RWPE2 (cell line): ENCODE data around the gene WDR47.
"Not testable (repeated sequence)": the region's sequence is repeated elsewhere in the genome, so short reads cannot be mapped to it uniquely, and the experiment has no call there.

Experiments
- ATAC-seq: fragments of 200-7000 bp; cut with Tn5 transposase; 3 replicates; pipeline ENCODE4 v1.9.1; 2021; ENCODE audit warnings: low read depth
- DNase-seq: peaks from one replicate; pipeline ENCODE4 v3.0.0-alpha.2; 2020; ENCODE audit warnings: low spot score
- H3K27ac ChIP-seq: fragments of 450-650 bp; 2 replicates; pipeline ENCODE4 v1.5.1; 2017; ENCODE audit warnings: mild to moderate bottlenecking; ENCODE audit not compliant: poor library complexity, severe bottlenecking
- H3K27me3 ChIP-seq: fragments of 250-450 bp; sonication (Bioruptor Pico); 2 replicates; pipeline ENCODE4 v1.5.1; 2021; ENCODE audit warnings: mild to moderate bottlenecking, moderate library complexity; ENCODE audit not compliant: insufficient read depth, poor library complexity, severe bottlenecking
- H3K36me3 ChIP-seq: fragments of 250-450 bp; sonication (Bioruptor Pico); 2 replicates; pipeline ENCODE4 v1.5.1; 2020; ENCODE audit warnings: low read depth, mild to moderate bottlenecking, moderate library complexity
- H3K4me1 ChIP-seq: fragments of 250-450 bp; sonication (Bioruptor Pico); 2 replicates; pipeline ENCODE4 v1.5.1; 2021; ENCODE audit warnings: mild to moderate bottlenecking, moderate library complexity; ENCODE audit not compliant: insufficient read depth, poor library complexity, severe bottlenecking
- H3K4me3 ChIP-seq: fragments of 250-450 bp; sonication (Bioruptor Pico); 2 replicates; pipeline ENCODE4 v1.5.1; 2021; ENCODE audit warnings: mild to moderate bottlenecking, moderate library complexity; ENCODE audit not compliant: severe bottlenecking
- H3K9me3 ChIP-seq: fragments of 250-450 bp; sonication (Bioruptor Pico); 2 replicates; pipeline ENCODE4 v1.5.1; 2021; ENCODE audit warnings: mild to moderate bottlenecking, moderate library complexity; ENCODE audit not compliant: severe bottlenecking
- TF ChIP-seq, protein P1 (sequence below): fragments of 450-650 bp; IDR thresholded peaks from one replicate; pipeline ENCODE4 v1.5.1; 2017; ENCODE audit warnings: mild to moderate bottlenecking, moderate library complexity; ENCODE audit not compliant: poor library complexity, severe bottlenecking

WDR47 gene

DNA sequence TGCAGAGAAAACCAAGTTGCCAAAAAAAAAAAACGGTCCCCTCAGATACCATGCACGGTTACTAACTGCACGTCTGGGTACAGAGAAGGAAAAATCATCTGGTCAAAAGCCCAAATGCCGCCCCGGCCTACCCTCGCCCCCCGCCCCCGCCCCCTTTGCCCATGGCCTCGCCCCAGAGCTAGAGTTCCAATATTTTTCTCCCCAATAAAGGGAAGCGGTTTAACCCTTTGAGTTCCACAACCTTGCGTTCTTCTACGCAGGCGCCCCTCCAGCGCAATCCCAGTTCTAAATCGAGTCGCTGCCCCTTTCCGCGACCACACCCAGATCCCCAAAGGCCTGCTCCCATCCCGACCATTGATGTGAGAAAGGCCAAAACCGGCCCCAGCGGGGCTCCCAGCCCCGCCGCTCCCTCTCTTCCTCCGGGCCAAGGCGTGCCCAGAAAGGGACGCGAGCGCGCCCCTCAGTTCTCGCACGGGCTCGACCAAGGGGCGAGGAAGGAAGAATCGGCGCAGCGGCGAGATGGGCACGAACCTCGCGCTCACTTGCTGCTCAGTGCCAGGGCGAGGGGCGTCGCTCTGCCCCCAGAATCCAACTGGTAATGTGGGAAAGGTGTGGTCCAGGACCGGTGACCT, 797 bp downstream of the WDR47 start:
- H3K27me3 ChIP-seq, result no peaks in the 10 kb centered on the region
- no peak for DNase-seq
- H3K36me3 ChIP-seq, result no peaks in the 10 kb centered on the region
- H3K4me1 ChIP-seq, result no peaks in the 10 kb centered on the region
- peak overlapping the region; percentile 88 for H3K4me3 ChIP-seq
- no peaks in the 10 kb centered on the region for H3K9me3 ChIP-seq
- H3K27ac ChIP-seq, result peak overlapping the region; percentile 51
- TF ChIP-seq, protein P1, sequence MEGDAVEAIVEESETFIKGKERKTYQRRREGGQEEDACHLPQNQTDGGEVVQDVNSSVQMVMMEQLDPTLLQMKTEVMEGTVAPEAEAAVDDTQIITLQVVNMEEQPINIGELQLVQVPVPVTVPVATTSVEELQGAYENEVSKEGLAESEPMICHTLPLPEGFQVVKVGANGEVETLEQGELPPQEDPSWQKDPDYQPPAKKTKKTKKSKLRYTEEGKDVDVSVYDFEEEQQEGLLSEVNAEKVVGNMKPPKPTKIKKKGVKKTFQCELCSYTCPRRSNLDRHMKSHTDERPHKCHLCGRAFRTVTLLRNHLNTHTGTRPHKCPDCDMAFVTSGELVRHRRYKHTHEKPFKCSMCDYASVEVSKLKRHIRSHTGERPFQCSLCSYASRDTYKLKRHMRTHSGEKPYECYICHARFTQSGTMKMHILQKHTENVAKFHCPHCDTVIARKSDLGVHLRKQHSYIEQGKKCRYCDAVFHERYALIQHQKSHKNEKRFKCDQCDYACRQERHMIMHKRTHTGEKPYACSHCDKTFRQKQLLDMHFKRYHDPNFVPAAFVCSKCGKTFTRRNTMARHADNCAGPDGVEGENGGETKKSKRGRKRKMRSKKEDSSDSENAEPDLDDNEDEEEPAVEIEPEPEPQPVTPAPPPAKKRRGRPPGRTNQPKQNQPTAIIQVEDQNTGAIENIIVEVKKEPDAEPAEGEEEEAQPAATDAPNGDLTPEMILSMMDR, result no peak
- peak; percentile 40 for ATAC-seq

DNA sequence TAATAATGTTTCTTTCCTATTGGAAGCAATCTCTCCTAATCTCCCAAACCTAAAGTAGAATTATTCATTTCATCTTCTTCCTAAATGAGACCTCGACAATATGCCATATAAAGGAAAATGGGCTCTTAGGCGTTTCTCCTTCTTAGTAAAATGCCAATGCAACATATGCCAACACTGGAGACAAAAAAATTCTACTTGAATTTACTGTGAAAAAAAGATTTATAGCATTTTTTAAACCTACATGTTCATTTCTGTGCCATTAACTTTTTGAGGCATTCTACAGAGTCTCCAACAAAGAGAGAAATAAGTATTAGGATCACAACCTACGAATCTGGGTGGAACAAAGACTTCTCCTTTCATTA, 1.3 kb downstream of the WDR47 start:
- Histone ChIP-seq H3K9me3 (no peaks in the 10 kb centered on the region), H3K4me3 (peak overlapping the region; percentile 88), H3K27ac (peak overlapping the region; percentile 51), H3K36me3 (no peaks in the 10 kb centered on the region), H3K27me3 (no peaks in the 10 kb centered on the region), H3K4me1 (no peaks in the 10 kb centered on the region)
- no peak for DNase-seq
- TF ChIP-seq, protein P1, result no peak
- ATAC-seq, result no peak

DNA sequence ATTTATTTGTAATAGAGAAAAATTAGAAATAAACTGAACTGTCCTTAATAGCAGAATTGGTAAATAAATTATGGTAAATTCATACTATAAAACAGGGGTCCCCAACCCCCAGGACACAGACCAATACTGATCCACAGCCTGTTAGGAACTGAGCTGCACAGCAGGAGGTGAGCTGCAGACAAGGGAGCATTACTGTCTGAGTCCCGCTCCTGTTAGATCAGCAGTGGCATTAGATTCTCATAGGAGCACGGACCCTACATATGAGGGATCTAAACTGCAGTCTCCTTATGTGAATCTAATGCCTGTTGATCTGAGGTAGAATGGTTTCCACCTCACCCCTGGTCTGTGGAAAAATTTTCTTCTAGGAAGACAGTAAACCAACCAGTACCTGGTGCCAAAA, 7.5 kb downstream of the WDR47 start:
- H3K36me3 ChIP-seq, result no peaks in the 10 kb centered on the region; the same call in 1 of the 2 replicates
- no peak overlapping the region for H3K27ac ChIP-seq
- ATAC-seq (no peak), DNase-seq (no peak)
- H3K27me3 ChIP-seq, result no peaks in the 10 kb centered on the region
- H3K9me3 ChIP-seq, result no peaks in the 10 kb centered on the region
- TF ChIP-seq, protein P1, result no peak
- no peak overlapping the region for H3K4me3 ChIP-seq
- H3K4me1 ChIP-seq, result peaks cover 8% of the 10 kb centered on the region

DNA sequence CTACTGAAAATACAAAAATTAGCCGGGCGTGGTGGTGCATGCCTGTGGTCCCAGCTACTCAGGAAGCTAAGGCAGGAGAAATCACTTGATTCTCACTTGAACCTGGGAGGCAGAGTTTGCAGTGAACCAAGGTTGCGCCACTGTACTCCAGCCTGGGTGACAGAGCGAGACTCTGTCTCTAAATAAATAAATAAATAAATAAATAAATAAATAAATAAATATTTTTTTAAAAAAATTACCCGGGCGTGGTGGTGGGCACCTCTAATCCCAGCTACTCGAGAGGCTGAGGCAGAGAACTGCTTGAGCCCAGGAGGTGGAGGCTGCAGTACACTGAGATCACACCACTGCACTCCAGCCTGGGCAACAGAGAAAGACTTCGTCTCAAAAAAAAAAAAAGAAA, 12.4 kb downstream of the WDR47 start:
- H3K9me3 ChIP-seq, H3K36me3 ChIP-seq, ATAC-seq, H3K27me3 ChIP-seq, H3K27ac ChIP-seq, DNase-seq, H3K4me3 ChIP-seq: not testable (repeated sequence)
- H3K4me1 ChIP-seq, result peaks cover 20% of the 10 kb centered on the region

DNA sequence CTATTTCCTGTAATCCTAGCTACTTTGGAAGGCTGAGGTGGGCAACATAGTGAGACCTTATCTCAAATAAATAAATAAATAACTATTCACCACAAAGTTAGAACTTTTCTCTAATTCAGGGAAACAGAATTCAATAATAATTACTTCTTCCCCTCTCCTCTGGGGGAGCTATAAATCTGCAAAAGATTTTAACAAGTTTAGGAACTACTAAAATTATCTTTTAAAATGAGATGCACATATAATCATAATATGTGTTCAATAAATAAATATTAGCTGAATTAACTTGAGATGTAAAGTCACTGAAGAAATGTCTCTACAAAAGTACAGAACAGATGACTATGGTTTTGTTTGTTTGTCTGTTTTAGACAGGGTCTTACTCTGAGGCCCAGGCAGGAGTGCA, 14.1 kb downstream of the WDR47 start:
- no peak overlapping the region for H3K4me3 ChIP-seq
- no peaks in the 10 kb centered on the region for H3K27me3 ChIP-seq
- H3K4me1 ChIP-seq, result peaks cover 20% of the 10 kb centered on the region
- no peak overlapping the region for H3K27ac ChIP-seq
- TF ChIP-seq, protein P1, result peak; percentile 38
- no peak for ATAC-seq
- DNase-seq, result no peak
- no peaks in the 10 kb centered on the region for H3K9me3 ChIP-seq
- peaks cover 7% of the 10 kb centered on the region for H3K36me3 ChIP-seq
